Head of caudate nucleus (tissue), 42 donors: ENCODE data around the gene FAM118B.
A peak's percentile ranks its signal among the peaks of the same experiment; 100 is the strongest.
"Not testable (repeated sequence)": the region's sequence is repeated elsewhere in the genome, so short reads cannot be mapped to it uniquely, and the experiment has no call there.

Experiments
- DNase-seq, 42 donors: peaks; one replicate each; pipeline versions ENCODE4 v3.0.0 to v3.0.0-alpha.2; 2020 to 2021; ENCODE audit warnings: mixed read lengths in 7 of 42
- intact Hi-C: fragments of 100-400 bp; cut with DNase I; formaldehyde crosslinking; loops from one replicate; pipeline ENCODE4 v1.15.0; 2022

The FAM118B gene

DNA sequence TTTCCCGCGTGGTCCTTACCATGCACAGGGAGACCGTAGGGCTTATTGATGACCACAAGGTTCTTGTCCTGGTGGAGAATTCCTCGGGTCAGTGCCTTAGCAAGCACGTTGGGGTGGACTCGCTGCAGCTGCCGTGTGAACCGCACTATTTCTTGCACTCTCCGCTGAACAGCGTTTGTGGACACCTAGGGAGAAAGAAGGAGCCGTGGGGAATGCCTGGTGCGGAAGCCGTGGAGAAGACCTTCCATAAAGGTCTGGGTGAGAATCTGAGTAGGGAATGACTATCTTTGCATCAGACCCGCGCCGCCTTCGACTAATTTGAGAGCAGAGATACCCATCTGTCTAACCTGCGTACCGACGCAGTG is 729 bp upstream of the FAM118B start:
- DNase-seq = peak in 3 of 42 donors; percentile 11 to 36 (median 29)
- intact Hi-C loops = loop anchor here (5.0 kb wide), 1 partner anchor 56 kb away; the partner anchor contains the start of genes FOXRED1 and SRPRA

DNA sequence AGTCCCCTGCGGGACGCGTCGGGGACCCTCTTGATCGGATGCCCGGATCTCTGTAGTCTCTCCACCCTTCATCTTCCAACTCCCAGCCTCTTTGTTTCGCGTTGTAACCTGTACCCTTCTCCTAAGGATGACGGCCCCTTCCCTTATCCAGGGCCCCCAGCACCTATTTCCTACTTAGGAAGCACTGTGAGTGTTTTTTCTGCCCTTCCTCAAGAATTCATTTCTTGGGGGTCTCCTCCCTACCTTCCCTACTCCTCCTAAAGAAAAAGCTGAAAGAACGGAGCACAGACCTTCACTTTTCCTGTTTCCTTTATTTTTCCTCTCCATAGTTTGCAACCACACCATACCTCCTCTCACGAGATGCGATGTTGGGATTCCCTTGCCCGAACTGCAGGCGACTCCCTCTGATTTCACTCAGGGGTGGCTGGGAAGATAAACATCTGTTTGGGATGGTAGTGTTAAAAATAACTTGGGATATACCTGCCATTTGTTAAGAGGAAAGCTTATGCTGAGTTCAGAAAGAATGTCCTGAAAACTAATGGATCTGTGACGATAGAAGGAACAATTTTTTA is 593 bp downstream of the FAM118B start:
- no peak for DNase-seq
- intact Hi-C loops = loop anchor here (5.0 kb wide), 1 partner anchor 55 kb away; the partner anchor contains the start of genes FOXRED1 and SRPRA

DNA sequence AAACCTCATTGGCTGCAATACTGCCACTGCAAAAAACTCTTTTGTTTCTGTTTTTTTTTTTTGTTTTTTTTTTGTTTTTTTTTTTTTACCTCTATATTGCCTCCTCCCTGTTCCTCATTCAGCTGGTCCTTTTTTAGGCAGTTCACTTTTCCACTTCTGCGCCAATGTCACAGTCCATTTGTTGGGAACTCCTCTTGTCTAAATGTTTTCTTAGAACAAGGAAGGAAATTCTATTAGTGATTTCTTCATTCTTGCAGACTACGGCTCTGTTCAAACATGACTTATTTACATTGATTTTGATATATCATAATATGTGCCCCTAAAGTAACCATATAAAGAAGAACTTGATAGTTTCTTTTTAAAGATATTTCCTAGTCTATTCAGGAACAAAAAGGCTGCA is 2.9 kb downstream of the FAM118B start:
- no peak for DNase-seq
- intact Hi-C loops = loop anchor here (5.0 kb wide), 1 partner anchor 53 kb away; the partner anchor contains the start of genes FOXRED1 and SRPRA

DNA sequence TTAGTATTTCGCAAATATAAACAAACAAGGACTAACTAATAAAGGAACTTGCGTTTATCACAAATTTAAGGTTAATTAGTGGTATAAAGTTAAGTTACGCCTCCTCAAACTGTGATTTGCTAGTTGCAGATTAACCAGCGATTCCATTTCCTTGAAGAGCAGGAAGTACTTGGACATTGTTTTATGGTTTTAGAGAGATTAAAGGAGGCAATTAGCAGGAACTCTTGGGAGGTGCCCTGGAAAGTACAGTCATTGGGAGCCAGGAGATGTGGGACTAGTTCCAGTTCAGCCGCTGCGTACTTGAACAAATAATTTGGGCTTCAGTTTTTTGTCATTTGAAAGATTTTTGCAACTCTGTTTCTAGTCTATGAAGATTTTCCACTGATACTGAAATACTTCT is 3.3 kb downstream of the FAM118B start:
- intact Hi-C loops = loop anchor here (5.0 kb wide), 1 partner anchor 52 kb away; the partner anchor contains the start of genes FOXRED1 and SRPRA
- DNase-seq = no peak

GRCh38 chr11:126216526-126217305 is 5.1 kb downstream of the FAM118B start:
- intact Hi-C loops = no loop called here
- DNase-seq = peak in 25 of 42 donors; percentile 18 to 70 (median 39)

- peak in 1 of 42 donors; percentile 23 for DNase-seq
- intact Hi-C loops = no loop called here
Measured at GRCh38 chr11:126217491-126217890, 5.9 kb downstream of the FAM118B start.

DNA sequence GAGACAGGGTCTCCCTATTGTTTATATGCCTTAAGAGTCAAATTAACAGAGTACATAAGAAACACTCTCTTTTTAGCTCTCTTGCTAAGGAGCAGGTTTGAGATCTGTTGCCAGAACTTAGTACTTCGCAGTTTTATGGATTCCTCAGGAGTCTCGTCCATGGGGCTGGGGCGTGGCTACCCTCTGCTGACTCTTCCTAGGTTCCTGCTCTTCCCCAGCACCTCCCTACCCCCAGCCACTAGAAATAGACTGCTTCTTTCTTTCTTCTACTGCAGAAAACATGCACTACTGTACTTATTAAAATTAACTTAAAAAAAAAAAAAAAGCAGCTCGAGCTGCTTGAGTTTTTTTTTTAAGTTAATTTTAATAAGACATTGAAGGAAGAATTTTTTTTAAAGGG is 8.0 kb downstream of the FAM118B start:
- peak in 1 of 42 donors; percentile 24 for DNase-seq
- intact Hi-C loops = no loop called here

- intact Hi-C loops = no loop called here
- DNase-seq = no peak
Measured at GRCh38 chr11:126224647-126225294, 13.2 kb downstream of the FAM118B start.

DNA sequence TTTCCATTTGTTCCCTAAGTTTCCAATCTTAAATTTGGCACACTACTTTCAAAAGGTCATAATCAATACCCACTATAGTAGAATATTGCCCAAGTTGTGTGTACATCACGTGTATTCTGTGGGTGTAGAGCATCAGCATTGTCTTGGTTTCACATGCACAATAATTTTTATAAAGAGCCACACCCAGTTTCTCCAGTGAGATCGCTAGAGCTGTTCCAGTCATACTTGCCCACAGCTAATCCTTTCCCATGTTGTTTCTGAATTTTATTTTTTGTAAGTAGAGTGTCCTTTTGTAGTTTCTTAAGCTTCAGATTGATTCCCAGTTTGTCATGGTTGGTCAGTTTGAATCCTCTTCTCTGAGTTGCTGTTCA is 13.7 kb downstream of the FAM118B start:
- no peak for DNase-seq
- intact Hi-C loops = no loop called here

DNA sequence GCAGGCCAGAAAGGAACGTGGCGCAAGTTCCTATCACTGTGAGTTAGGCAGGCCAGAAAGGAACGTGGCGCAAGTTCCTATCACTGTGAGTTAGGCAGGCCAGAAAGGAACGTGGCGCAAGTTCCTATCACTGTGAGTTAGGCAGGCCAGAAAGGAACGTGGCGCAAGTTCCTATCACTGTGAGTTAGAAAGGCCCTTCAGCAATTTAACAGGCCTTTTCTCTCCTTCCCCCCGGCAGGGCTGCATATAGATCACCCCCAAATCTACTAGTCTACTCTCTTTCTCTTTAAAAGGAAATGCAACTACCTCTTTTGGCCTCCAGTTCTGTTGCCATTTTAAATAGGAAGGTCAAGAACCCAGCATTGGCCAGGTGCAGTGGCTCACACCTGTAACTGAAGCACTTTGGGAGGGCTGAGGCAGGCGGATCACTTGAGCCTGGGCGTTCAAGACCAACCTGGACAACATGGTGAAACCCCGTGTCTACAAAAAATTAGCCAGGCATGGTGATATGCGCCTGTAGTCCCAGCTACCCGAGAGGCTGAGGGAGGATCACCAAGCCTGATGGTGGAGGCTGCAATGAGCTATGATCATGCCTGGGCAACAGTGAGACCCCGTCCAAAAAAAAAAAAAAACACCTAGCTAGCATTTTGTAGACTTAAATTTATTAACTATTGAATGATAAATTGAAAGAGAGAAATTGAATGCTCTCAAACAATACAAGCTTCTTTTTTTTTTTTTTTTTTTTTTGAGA is 14.9 kb downstream of the FAM118B start:
- intact Hi-C loops = no loop called here
- DNase-seq = no peak

- DNase-seq = no peak
- intact Hi-C loops = no loop called here
Measured at GRCh38 chr11:126229858-126230540, 18.4 kb downstream of the FAM118B start.

- intact Hi-C loops = no loop called here
- DNase-seq = no peak
Measured at GRCh38 chr11:126231725-126232459, 20.3 kb downstream of the FAM118B start.

DNA sequence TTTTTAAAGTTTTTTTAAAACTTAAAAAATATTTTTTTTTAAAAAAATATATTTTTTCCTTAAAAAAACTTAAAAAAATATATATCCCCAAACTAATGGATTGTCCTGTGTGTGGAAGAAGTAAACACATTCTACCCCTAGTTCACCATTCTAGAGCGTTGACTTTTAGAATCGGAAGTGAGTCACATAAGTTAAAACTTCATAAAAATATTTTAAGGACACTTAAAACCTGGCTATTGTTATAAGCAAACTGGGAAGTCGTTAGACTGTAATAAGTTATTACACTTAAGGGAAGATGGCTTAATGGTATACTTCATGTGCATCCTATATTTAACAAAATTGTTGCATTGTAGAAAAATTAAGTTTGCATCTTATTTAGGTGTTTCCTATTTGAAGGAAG is 21.1 kb downstream of the FAM118B start:
- no peak for DNase-seq
- intact Hi-C loops = no loop called here

DNA sequence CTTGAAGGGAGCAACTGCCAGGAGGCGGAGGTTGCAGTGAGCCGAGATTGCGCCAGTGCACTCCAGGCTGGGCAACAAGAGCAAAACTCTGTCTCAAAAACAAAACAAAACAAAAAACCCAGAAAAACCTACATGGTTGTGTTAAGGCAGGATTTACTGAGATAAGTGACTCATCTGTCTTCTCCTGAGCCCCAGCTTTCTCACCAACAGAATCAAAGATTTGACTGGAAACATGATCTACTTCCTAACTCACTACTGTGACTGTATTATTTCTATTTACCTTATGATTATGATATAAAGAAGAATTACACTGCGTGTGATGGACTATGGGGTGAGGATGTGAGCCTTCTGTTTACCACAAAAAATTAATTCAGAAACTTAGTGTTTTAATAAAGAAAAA is 21.8 kb downstream of the FAM118B start:
- DNase-seq = no peak
- intact Hi-C loops = no loop called here

DNA sequence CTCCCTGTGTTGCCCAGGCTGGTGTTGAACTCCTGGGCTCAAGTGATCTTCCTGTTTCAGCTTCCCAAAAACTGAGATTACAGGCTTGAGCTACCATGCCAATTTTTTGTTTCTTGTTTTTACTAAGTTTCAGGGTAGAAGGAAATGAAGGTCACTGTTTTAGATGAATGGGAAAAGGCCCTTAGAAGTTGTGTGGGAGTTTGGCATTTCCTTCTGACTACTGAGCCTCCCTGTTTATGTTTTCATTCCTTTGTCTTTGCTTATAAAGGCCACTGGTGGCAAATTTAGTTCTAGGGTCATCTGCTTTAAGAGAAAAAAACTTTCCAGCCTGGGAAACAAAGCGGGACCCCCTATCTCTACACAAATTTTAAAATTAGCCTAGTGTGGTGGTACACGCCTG is 35.1 kb downstream of the FAM118B start:
- no peak for DNase-seq
- intact Hi-C loops = no loop called here

GRCh38 chr11:126253265-126253664 is 41.7 kb downstream of the FAM118B start:
- DNase-seq = no peak
- intact Hi-C loops = no loop called here

- intact Hi-C loops = no loop called here
- DNase-seq = no peak
Measured at GRCh38 chr11:126254819-126255218, 43.2 kb downstream of the FAM118B start.

DNA sequence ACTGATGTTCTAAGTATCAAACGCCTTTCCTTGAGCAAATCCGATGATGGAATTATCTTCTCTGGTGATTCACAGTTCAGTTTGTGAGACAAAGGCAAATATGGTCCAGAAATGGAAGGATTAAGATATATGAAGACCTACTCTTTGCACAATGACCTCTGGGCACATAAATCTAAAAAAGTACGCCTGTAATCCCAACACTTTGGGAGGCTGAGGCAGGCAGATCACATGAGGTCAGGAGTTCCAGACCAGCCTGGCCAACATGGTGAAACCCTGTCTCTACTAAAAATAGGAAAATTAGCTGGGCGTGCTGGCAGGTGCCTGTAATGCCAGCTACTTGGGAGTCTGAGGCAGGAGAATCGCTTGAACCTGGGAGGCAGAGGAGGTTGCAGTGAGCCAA is 43.9 kb downstream of the FAM118B start:
- intact Hi-C loops, DNase-seq: not testable (repeated sequence)
